Measurements from ENCODE around the gene FAM72A. TPM values are rescaled to one million over a fixed set of nuclear protein-coding genes. Genes with fewer than 3 reads are reported as not detected.

The FAM72A gene
- total RNA-seq, 2 experiments from 2014 or later = 0.66 to 1.2 TPM

DNA sequence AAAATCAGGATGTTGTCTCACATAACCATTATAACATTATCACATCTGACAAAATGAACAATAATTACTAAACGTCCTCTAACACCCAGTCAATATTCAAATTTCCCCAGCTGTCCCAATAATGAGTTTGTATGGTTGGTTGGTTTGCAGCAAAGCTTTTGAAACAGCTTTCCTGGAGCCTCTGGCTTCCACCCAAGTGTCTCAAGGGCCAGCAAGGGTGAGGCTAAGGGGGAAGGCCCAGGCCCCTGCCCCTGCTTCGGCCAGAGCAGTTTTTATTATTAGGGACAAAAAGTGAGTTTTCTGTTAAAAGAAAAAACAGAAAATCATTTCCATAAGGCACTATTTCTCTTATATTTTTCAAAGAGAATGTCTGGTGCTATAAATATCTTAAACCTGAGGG is 66.4 kb downstream of the FAM72A start:
- intact Hi-C loops (cut with DNase I, micrococcal nuclease) = no loop called here
- H3K36me3 ChIP-seq (ENCODE audit: insufficient read depth, low read length) = no peaks in the 10 kb centered on the region
- CTCF ChIA-PET = no interaction called here
- H3K9me3 ChIP-seq (ENCODE audit: control insufficient read depth in 1 of 2, insufficient read depth in 1 of 2, low read length in 2 of 2) = no peaks in the 10 kb centered on the region
- H3K27ac Mint-ChIP-seq = no peak overlapping the region
- no peaks in the 10 kb centered on the region for H3K4me1 ChIP-seq (ENCODE audit: insufficient read depth, low read length)
- no peaks in the 10 kb centered on the region for H3K4me1 Mint-ChIP-seq (ENCODE audit: low read depth)
- ATAC-seq (ENCODE audit: poor library complexity) (no peak), DNase-seq (no peak)
- POLR2A ChIA-PET = no interaction called here
- H3K27ac ChIP-seq (ENCODE audit: low read depth in 1 of 2, low read length in 2 of 2) = no peak overlapping the region
- H3K4me3 ChIP-seq (ENCODE audit: low read length) = no peak overlapping the region
- H3K9me3 Mint-ChIP-seq = no peaks in the 10 kb centered on the region
- TF ChIP-seq, protein P1, sequence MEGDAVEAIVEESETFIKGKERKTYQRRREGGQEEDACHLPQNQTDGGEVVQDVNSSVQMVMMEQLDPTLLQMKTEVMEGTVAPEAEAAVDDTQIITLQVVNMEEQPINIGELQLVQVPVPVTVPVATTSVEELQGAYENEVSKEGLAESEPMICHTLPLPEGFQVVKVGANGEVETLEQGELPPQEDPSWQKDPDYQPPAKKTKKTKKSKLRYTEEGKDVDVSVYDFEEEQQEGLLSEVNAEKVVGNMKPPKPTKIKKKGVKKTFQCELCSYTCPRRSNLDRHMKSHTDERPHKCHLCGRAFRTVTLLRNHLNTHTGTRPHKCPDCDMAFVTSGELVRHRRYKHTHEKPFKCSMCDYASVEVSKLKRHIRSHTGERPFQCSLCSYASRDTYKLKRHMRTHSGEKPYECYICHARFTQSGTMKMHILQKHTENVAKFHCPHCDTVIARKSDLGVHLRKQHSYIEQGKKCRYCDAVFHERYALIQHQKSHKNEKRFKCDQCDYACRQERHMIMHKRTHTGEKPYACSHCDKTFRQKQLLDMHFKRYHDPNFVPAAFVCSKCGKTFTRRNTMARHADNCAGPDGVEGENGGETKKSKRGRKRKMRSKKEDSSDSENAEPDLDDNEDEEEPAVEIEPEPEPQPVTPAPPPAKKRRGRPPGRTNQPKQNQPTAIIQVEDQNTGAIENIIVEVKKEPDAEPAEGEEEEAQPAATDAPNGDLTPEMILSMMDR (IDR thresholded peaks at IDR 0.05) = no peak
- no peaks in the 10 kb centered on the region for H3K36me3 Mint-ChIP-seq (ENCODE audit: low read depth)
- H3K27me3 ChIP-seq (ENCODE audit: control insufficient read depth in 1 of 2, insufficient read depth in 2 of 2, low read length in 2 of 2) = peaks cover 0 to 13% of the 10 kb centered on the region in 2 experiments
- no peak overlapping the region for H3K4me3 Mint-ChIP-seq
- H3K27me3 Mint-ChIP-seq = peaks cover 22% of the 10 kb centered on the region

Other genes with a start within 250 kb of the FAM72A start
- gene RAB7B, start 199.4 kb downstream of the FAM72A start, total RNA-seq = under 1 TPM in 1 of 2 experiments, not detected in 1; 0.08 TPM
- not detected for gene CTSE, start 178.9 kb downstream of the FAM72A start, total RNA-seq
- gene RHEX, start 149.7 kb downstream of the FAM72A start, total RNA-seq = not detected
- gene AVPR1B, start 85.5 kb downstream of the FAM72A start, total RNA-seq = not detected
- gene SRGAP2, start 702 bp upstream of the FAM72A start, total RNA-seq = 10 to 100 TPM; 15.2 to 17.7 TPM